ENCODE data around the gene PDP2. TPM values are rescaled to one million over a fixed set of nuclear protein-coding genes. Genes with fewer than 3 reads are reported as not detected.

PDP2 gene
- total and polyA plus RNA-seq, 9 of the 15 experiments (the other 6 are each of a cell fraction or from before 2014, with no cell fraction given): 2.5 to 24.3 (median 7.2) TPM

GRCh38 chr16:66894948-66895688 is 14.8 kb downstream of the PDP2 start (continued):
- TF ChIP-seq PKNOX1 (IDR thresholded peaks at IDR 0.05) (no peak), CC2D1A (IDR thresholded peaks at IDR 0.05) (peak; percentile 90), FIP1L1 (IDR thresholded peaks at IDR 0.05; ENCODE audit: low read depth, low read length, poor library complexity, severe bottlenecking) (no peak), RNF2 (IDR thresholded peaks at IDR 0.05) (no peak), CREB3 (tag; conservative IDR thresholded peaks at IDR 0.05; ENCODE audit: low read depth) (no peak), ZNF592 (IDR thresholded peaks at IDR 0.05) (no peak), ARHGAP35 (IDR thresholded peaks at IDR 0.05; ENCODE audit: partially characterized antibody) (no peak), PTRF (tag; IDR thresholded peaks at IDR 0.05) (no peak), TCF7 (IDR thresholded peaks at IDR 0.05; ENCODE audit: borderline replicate concordance) (peak; percentile 52; the same call in 1 of the 2 replicates), SPI1 (IDR thresholded peaks at IDR 0.05; ENCODE audit: borderline replicate concordance, low read depth, low read length) (no peak), SREBF1 (IDR thresholded peaks at IDR 0.05; ENCODE audit: borderline replicate concordance, low read depth, low read length) (no peak), ZC3H4 (CRISPR knock-in tag; IDR thresholded peaks at IDR 0.05; ENCODE audit: borderline replicate concordance) (0 out of 2 replicates have a peak, but pooled peaks have one; percentile 13), FOXA3 (CRISPR knock-in tag; conservative IDR thresholded peaks at IDR 0.05 in 1 of 2, IDR thresholded peaks at IDR 0.05 in 1 of 2) (no peak), MBD1 (CRISPR knock-in tag; IDR thresholded peaks at IDR 0.05) (no peak), ZNF212 (CRISPR knock-in tag; IDR thresholded peaks at IDR 0.05) (no peak), ZNF696 (CRISPR knock-in tag; conservative IDR thresholded peaks at IDR 0.05) (no peak)

All from K562 (cell line).